PC-9 (cell line): Measurements from ENCODE around the gene PALM3. TPM values are rescaled to one million over a fixed set of nuclear protein-coding genes. Genes with fewer than 3 reads are reported as not detected.
"Not testable (repeated sequence)": the region's sequence is repeated elsewhere in the genome, so short reads cannot be mapped to it uniquely, and the experiment has no call there.

Experiments used
- BruUV-seq: library from RNA; stranded (reverse); fragments of 400-500 nt; replicated peaks from 2 replicates; lab custom pipeline; 2021; lab: Mats Ljungman, UMichigan
- CTCF ChIA-PET: fragments of 300-600 bp; sonication (Branson Sonifier 250); formaldehyde crosslinking; loops from one replicate; lab custom pipeline; 2022; ENCODE audit warnings: antibody characterized with exemption; lab: Charles Lee
- POLR2A ChIA-PET: fragments of 300-600 bp; sonication (Branson Sonifier 250); formaldehyde crosslinking; loops from one replicate; lab custom pipeline; 2022; ENCODE audit warnings: antibody characterized with exemption; ENCODE audit not compliant: unreplicated experiment; lab: Charles Lee
- DNase-seq, 2 experiments: peaks; one replicate each; pipeline versions ENCODE4 v3.0.0 to v3.0.0-alpha.2; 2015 to 2022; ENCODE audit warnings: mixed read lengths in 1 of 2
- H2AFZ ChIP-seq: fragments of 200-600 bp; sonication (generic); 2 replicates; pipeline ENCODE4 v1.8.1; 2017; ENCODE audit warnings: antibody characterized with exemption
- H3F3A ChIP-seq: fragments of 200-600 bp; sonication (generic); 2 replicates; pipeline ENCODE4 v1.8.1; 2017; ENCODE audit warnings: antibody characterized with exemption, mild to moderate bottlenecking, low read depth; ENCODE audit not compliant: insufficient read depth
- H3K27ac ChIP-seq: fragments of 200-600 bp; sonication (generic); 2 replicates; pipeline ENCODE4 v1.6.1; 2016; ENCODE audit warnings: mixed run types
- H3K27me3 ChIP-seq: fragments of 200-600 bp; sonication (generic); 2 replicates; pipeline ENCODE4 v1.6.1; 2016; ENCODE audit warnings: low read depth, mixed run types; ENCODE audit not compliant: insufficient read depth
- H3K36me3 ChIP-seq: fragments of 200-600 bp; sonication (generic); 2 replicates; pipeline ENCODE4 v1.6.1; 2016; ENCODE audit warnings: low read depth, mixed run types
- H3K4me1 ChIP-seq: fragments of 200-600 bp; sonication (generic); replicated peaks from 2 replicates; pipeline ENCODE4 v1.6.1; 2016; ENCODE audit warnings: mixed run types; ENCODE audit not compliant: insufficient read depth
- H3K4me2 ChIP-seq: fragments of 200-600 bp; sonication (generic); 2 replicates; pipeline ENCODE4 v1.6.1; 2017; ENCODE audit warnings: mixed run types
- H3K4me3 ChIP-seq: fragments of 200-600 bp; sonication (generic); 2 replicates; pipeline ENCODE4 v1.6.1; 2016; ENCODE audit warnings: mixed run types
- H3K79me2 ChIP-seq: fragments of 200-600 bp; sonication (generic); 2 replicates; pipeline ENCODE4 v1.6.1; 2017; ENCODE audit warnings: low read depth, mixed run types
- H3K9me2 ChIP-seq: fragments of 200-600 bp; sonication (generic); 2 replicates; pipeline ENCODE4 v1.8.1; 2017; ENCODE audit warnings: mild to moderate bottlenecking; ENCODE audit not compliant: insufficient read depth
- H3K9me3 ChIP-seq: fragments of 200-600 bp; sonication (generic); 2 replicates; pipeline ENCODE4 v1.8.1; 2016; ENCODE audit warnings: low read depth; ENCODE audit not compliant: insufficient read depth
- H4K20me1 ChIP-seq: fragments of 200-600 bp; sonication (generic); 2 replicates; pipeline ENCODE4 v1.8.1; 2017; ENCODE audit not compliant: insufficient read depth
- EZH2 ChIP-seq: fragments of 200-600 bp; sonication (generic); IDR thresholded peaks from 2 replicates; pipeline ENCODE4 v1.8.0; 2017; ENCODE audit warnings: antibody characterized with exemption, low read depth
- intact Hi-C: fragments of 100-400 bp; cut with micrococcal nuclease; formaldehyde crosslinking; loops from one replicate; pipeline ENCODE4 v1.10.0; 2022; ENCODE audit not compliant: unreplicated experiment
- total RNA-seq: library from RNA; stranded (reverse); gene quantifications from 2 replicates; pipeline ENCODE4 v1.2.3, GENCODE V29; 2021
- TF ChIP-seq, protein P1 (sequence below): fragments of 200-600 bp; sonication (generic); conservative IDR thresholded peaks from 2 replicates; pipeline ENCODE4 v1.6.1; 2017; ENCODE audit warnings: mixed run types, antibody characterized with exemption, mild to moderate bottlenecking, moderate library complexity

Gene PALM3
- total RNA-seq, 1 experiment from 2014 or later: 28.8 TPM

- Histone ChIP-seq H2AFZ (no peak overlapping the region), H3K9me2 (no peaks in the 10 kb centered on the region), H3K36me3 (no peaks in the 10 kb centered on the region), H3K4me2 (no peak overlapping the region), H3F3A (peaks cover 54% of the 10 kb centered on the region), H3K9me3 (no peaks in the 10 kb centered on the region), H3K79me2 (no peaks in the 10 kb centered on the region), H3K27ac (peak overlapping the region; percentile 93), H4K20me1 (no peaks in the 10 kb centered on the region), H3K4me3 (no peak overlapping the region), H3K4me1 (peaks cover 31% of the 10 kb centered on the region), H3K27me3 (no peaks in the 10 kb centered on the region)
- peak; percentile 56 to 68 for DNase-seq
- intact Hi-C loops: no loop called here
- BruUV-seq: no TSS peak
- ChIA-PET POLR2A (interaction anchor here (0.6 kb wide), 1 partner anchor 400 kb away, joined by 10 read pairs; no protein-coding TSS in a partner anchor), CTCF (interaction anchor here (1.2 kb wide), 1 partner anchor 12 kb away, joined by 4 read pairs; no protein-coding TSS in a partner anchor)
- TF ChIP-seq, protein P1, sequence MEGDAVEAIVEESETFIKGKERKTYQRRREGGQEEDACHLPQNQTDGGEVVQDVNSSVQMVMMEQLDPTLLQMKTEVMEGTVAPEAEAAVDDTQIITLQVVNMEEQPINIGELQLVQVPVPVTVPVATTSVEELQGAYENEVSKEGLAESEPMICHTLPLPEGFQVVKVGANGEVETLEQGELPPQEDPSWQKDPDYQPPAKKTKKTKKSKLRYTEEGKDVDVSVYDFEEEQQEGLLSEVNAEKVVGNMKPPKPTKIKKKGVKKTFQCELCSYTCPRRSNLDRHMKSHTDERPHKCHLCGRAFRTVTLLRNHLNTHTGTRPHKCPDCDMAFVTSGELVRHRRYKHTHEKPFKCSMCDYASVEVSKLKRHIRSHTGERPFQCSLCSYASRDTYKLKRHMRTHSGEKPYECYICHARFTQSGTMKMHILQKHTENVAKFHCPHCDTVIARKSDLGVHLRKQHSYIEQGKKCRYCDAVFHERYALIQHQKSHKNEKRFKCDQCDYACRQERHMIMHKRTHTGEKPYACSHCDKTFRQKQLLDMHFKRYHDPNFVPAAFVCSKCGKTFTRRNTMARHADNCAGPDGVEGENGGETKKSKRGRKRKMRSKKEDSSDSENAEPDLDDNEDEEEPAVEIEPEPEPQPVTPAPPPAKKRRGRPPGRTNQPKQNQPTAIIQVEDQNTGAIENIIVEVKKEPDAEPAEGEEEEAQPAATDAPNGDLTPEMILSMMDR: peak; percentile 76
- TF ChIP-seq EZH2: no peak
Observed at GRCh38 chr19:14023404-14024235, 38.3 kb downstream of the PALM3 start.

DNA sequence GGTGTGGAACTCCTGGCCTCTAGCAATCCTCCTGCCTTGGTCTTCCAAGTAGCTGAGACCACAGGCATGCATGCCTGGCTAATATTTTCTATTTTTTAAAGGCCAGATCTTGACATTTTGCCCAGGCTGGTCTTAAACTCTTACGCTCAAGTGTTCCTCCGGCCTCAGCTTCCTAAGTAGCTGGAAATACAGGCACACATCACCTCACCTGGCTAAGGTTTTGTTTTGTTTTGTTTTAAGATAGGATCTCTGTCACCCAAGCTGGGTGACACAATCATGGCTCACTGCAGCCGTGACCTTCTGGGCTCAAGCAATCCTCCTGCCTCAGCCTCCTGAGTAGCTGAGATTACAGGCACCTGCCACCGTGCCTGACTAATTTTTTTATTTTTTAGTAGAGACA is 39.4 kb downstream of the PALM3 start:
- CTCF ChIA-PET: no interaction called here
- Histone ChIP-seq H2AFZ (no peak overlapping the region), H3F3A (peaks cover 58% of the 10 kb centered on the region), H3K79me2 (no peaks in the 10 kb centered on the region), H3K4me3 (no peak overlapping the region), H3K9me2 (no peaks in the 10 kb centered on the region), H3K9me3 (no peaks in the 10 kb centered on the region), H3K4me1 (peaks cover 35% of the 10 kb centered on the region), H3K36me3 (no peaks in the 10 kb centered on the region), H3K27me3 (no peaks in the 10 kb centered on the region), H3K4me2 (no peak overlapping the region), H3K27ac (peak overlapping the region; percentile 35), H4K20me1 (no peaks in the 10 kb centered on the region)
- intact Hi-C loops: no loop called here
- no peak for TF ChIP-seq EZH2
- TF ChIP-seq, protein P1: no peak
- DNase-seq: peak; percentile 28 to 77
- POLR2A ChIA-PET: interaction anchor here (0.6 kb wide), 1 partner anchor 225 kb away, joined by 3 read pairs; no protein-coding TSS in a partner anchor
- BruUV-seq: no TSS peak

- H3K27ac ChIP-seq: no peak overlapping the region
- no peak overlapping the region for H3K4me2 ChIP-seq
- CTCF ChIA-PET: interaction anchor here (0.6 to 0.7 kb wide), 2 partner anchors 114 to 756 kb away, joined by 3 to 4 read pairs; no protein-coding TSS in a partner anchor
- TF ChIP-seq EZH2: no peak
- TF ChIP-seq, protein P1: no peak
- H3K79me2 ChIP-seq: no peaks in the 10 kb centered on the region
- intact Hi-C loops: no loop called here
- no peak for DNase-seq
- no peaks in the 10 kb centered on the region for H3K36me3 ChIP-seq
- H3K9me2 ChIP-seq: no peaks in the 10 kb centered on the region
- POLR2A ChIA-PET: no interaction called here
- no peaks in the 10 kb centered on the region for H3K27me3 ChIP-seq
- no TSS peak for BruUV-seq
- no peaks in the 10 kb centered on the region for H4K20me1 ChIP-seq
- H3F3A ChIP-seq: peaks cover 55% of the 10 kb centered on the region
- no peak overlapping the region for H3K4me3 ChIP-seq
- peaks cover 33% of the 10 kb centered on the region for H3K4me1 ChIP-seq
- H2AFZ ChIP-seq: no peak overlapping the region
- H3K9me3 ChIP-seq: no peaks in the 10 kb centered on the region
Observed at GRCh38 chr19:14021474-14021873, 40.4 kb downstream of the PALM3 start.

DNA sequence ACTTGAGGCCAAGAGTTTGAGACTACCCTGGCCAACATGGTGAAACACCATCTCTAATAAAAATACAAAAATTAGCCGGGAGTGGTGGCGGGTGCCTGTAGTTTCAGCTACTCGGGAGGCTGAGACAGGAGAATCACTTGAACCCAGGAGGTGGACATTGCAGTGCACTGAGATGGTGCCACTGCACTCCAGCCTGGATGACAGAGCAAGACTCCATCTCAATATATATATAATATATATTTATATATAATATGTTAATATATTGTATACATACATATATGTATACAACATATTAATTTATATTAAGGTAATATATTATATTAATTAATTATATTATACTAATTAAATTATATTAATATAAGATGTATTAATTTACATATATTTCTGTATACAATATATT is 42.1 kb downstream of the PALM3 start:
- Histone ChIP-seq H3F3A (peaks cover 40% of the 10 kb centered on the region), H3K4me1 (peaks cover 19% of the 10 kb centered on the region)
- H3K79me2 ChIP-seq, H3K27ac ChIP-seq, DNase-seq, BruUV-seq, H4K20me1 ChIP-seq, H3K4me3 ChIP-seq, H2AFZ ChIP-seq, CTCF ChIA-PET, H3K9me3 ChIP-seq, H3K4me2 ChIP-seq, H3K27me3 ChIP-seq, intact Hi-C loops, H3K9me2 ChIP-seq, H3K36me3 ChIP-seq: not testable (repeated sequence)
- POLR2A ChIA-PET: interaction anchor here (0.6 kb wide), 1 partner anchor 31 kb away, joined by 3 read pairs; no protein-coding TSS in a partner anchor
